VCaP (cell line): ENCODE data around the gene THRB.

Source experiments
- H3K27ac ChIP-seq: fragments of 450-650 bp; 2 replicates; pipeline ENCODE4 v1.5.1; 2017
- TF ChIP-seq, protein P1 (sequence below): fragments of 450-650 bp; conservative IDR thresholded peaks from 2 replicates; pipeline ENCODE4 v1.5.1; 2017; ENCODE audit warnings: mild to moderate bottlenecking, moderate library complexity

The THRB gene

DNA sequence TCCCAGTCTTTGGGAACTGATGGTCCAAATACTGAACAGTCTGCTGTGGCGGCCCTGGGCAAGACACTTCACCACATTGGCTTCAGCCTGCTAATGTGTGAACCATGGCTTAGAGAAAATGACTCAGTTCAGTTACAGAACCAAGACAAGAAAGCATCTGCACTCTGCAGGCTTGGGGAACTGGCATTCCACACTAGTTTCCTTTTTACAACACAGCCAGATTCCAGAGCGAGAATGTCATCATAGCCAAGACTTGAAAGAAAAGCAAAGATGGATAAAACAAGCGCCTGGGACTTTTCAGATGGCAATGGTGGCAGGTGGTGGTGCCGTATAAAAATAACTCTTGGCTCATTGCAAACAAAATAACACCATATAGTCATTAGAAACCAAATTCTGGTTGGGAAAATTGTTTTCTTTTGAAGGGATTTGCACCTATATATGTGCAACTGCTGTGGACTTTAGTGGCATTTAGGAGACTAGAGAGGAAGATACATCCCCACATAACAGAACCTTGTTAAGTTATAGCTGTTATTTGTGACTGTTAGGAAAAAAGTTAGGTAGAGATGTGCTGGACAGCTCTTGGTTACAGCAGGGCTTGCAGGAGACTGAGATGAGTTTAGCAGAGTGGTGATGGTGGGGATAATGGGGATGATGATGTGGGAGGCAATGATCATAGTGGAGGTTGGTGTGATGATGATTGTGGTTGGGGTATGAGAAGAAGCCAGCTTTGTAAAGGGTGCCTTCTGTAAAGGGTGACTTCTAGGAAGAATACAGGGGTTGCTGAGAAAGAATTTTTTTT lies 273.6 kb downstream of the THRB start:
- TF ChIP-seq, protein P1, sequence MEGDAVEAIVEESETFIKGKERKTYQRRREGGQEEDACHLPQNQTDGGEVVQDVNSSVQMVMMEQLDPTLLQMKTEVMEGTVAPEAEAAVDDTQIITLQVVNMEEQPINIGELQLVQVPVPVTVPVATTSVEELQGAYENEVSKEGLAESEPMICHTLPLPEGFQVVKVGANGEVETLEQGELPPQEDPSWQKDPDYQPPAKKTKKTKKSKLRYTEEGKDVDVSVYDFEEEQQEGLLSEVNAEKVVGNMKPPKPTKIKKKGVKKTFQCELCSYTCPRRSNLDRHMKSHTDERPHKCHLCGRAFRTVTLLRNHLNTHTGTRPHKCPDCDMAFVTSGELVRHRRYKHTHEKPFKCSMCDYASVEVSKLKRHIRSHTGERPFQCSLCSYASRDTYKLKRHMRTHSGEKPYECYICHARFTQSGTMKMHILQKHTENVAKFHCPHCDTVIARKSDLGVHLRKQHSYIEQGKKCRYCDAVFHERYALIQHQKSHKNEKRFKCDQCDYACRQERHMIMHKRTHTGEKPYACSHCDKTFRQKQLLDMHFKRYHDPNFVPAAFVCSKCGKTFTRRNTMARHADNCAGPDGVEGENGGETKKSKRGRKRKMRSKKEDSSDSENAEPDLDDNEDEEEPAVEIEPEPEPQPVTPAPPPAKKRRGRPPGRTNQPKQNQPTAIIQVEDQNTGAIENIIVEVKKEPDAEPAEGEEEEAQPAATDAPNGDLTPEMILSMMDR = no peak
- H3K27ac ChIP-seq = no peak overlapping the region

DNA sequence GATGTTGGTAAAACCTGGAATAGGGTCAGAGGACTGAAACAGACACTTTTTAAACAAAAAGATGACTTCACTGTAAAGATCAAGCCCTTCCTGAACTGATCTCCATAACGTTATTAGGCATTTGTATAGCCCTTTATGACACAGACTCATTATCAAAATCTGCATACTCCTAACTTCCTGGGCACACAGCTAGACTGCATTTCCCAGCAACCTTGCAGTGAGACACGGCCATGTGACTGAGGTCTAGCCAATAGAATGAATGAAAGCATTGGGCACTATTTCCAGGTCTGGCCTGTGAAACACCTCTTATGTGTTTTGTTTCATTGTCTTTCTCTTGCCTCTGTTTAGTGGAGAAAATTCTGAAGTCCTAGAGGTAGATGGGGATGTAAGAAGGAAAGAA lies 279.1 kb downstream of the THRB start:
- no peak overlapping the region for H3K27ac ChIP-seq
- TF ChIP-seq, protein P1 = no peak

DNA sequence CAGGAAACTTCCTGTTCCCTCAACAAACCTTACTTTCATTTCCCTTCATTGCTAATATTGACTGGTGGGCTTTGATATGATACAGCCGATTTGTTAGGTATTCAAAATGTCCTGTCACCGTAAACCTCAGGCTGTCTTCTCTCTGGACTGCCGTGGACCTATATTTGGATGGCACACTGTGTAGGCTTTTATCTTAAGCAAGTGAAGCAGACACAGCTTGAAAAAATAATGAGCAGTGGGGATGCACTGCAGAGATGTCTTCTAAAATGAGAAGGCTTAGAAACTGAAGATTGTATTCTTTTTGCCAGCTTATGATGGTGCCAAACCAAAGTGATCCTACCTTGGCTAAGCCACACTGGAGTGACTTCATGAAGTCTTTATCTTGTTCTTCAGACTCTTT lies 283.3 kb downstream of the THRB start:
- TF ChIP-seq, protein P1 = no peak
- no peak overlapping the region for H3K27ac ChIP-seq

DNA sequence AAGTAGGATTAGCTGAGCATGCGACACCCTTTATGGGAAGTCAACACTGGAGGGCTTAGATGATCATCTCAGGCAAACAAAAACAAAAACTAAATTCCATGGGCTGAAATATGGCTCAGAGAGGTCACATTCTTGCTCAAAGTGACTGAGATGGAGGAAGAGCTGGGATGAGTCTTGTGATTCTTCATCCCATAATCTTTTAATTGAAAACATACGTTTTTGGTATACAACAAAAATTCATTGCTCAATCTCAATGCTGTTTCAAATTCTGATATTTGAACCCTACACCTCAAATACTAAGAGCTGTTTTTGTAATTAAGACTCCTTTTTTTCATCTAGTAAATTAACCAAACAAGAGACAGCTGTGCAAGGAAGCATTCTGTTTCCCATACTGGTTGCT lies 292.6 kb downstream of the THRB start:
- H3K27ac ChIP-seq = no peak overlapping the region
- TF ChIP-seq, protein P1 = no peak

DNA sequence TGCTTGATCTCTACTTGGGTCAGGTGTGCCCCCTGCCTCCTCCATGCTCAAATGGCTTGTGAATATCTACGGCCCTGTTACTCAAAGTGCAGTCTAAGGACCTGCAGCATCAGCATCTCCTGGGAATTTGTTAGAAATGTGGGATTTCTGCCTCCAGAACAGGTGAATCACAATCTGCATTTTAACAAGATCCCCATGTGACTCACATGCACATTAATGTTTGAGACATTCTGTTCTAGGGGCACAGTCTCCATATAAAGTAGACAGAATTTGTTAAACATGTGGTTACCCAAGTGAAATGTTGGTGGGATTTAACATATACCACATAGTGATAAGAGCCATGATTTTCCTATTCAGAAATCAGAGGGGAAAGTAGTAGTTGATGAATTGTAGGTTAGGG lies 293.3 kb downstream of the THRB start:
- TF ChIP-seq, protein P1 = no peak
- no peak overlapping the region for H3K27ac ChIP-seq

DNA sequence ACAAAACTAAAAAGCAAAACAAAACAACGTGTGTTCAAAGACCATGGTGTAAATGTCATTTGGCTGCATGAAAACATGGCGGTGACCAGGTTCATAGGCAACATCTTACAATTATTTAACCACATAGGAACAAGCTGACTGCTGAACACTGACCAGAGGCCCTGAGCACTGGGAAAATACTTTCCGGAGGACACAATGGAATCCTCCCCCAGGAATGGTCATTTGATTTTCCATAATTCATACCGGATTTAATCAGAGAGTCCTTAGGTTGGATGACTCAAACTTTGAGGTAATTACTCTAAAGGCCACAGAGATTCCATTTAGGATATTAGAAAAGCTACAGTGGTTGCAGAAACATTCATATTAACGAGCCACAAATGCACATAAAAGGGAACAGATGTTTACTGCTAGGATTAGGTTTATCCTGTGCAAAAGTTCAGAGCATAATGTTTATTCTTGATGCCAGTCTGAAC lies 294.8 kb downstream of the THRB start:
- no peak overlapping the region for H3K27ac ChIP-seq
- TF ChIP-seq, protein P1 = no peak

DNA sequence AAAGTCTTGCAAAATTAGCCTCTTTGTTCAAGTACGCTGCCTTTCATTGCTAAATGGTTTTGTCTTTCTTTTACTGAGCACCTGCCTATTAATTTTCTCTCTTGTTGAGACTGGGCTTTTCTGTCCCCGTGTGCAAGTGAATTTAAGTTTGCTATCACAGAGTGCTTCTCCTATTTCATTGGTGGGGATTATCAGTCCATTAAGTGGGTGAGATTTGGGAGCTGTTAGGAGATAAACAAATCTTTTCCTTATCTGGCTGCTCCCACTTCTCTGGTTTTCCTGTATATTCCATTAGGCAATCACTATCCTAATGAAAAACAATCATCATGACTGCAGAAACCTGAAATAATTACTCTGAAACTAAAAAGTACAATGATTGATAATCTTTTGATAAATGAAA lies 295.4 kb downstream of the THRB start:
- TF ChIP-seq, protein P1 = no peak

More for the DNA sequence above, 295.4 kb downstream of the THRB start:
- no peak overlapping the region for H3K27ac ChIP-seq
